ENCODE measurements around the gene SYNPO2. TPM values are rescaled to one million over a fixed set of nuclear protein-coding genes. Genes with fewer than 3 reads are reported as not detected.
"Not testable (repeated sequence)": the region's sequence is repeated elsewhere in the genome, so short reads cannot be mapped to it uniquely, and the experiment has no call there.

The SYNPO2 gene
- total and polyA plus RNA-seq, 2 donors (not counting 1 experiment from before 2014, with no cell fraction given) = 0.03 to 0.20 TPM

DNA sequence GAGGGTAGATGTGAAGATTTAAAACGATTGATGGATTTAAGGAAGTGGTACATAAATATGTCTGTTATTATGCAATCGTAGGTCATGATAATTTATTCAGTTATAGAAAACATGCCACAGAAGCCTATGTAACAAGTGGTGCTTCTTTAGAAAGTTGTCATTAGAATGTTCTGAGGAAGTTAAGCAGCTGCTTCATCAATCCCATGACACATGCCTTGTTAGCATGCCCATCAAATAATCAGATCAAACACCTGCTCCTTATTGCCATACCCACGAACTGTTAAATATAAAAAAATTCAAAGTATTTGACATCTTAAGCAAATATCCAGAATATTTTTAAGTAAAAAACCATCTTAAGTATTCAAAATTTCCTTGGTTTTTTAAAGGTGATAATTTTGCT lies 170.6 kb downstream of the SYNPO2 start:
- ATAC-seq (ENCODE audit: low read depth) (no peak), DNase-seq (no peak)
- no peaks in the 10 kb centered on the region for H3K4me1 ChIP-seq (ENCODE audit: control insufficient read depth in 2 of 2, insufficient read depth in 2 of 2, low read length in 2 of 2)
- Mint-ChIP-seq H3K4me1 (no peaks in the 10 kb centered on the region), H3K27ac (no peak overlapping the region), H3K9me3 (ENCODE audit: insufficient read depth) (no peaks in the 10 kb centered on the region), H3K4me3 (no peak overlapping the region), H3K27me3 (no peaks in the 10 kb centered on the region)
- H3K27me3 ChIP-seq (replicated peaks in 1 of 4; ENCODE audit: control extremely low read depth in 1 of 4, control insufficient read depth in 3 of 4, insufficient read depth in 4 of 4, low read length in 3 of 4) = no peaks in the 10 kb centered on the region
- no peaks in the 10 kb centered on the region for H3K36me3 ChIP-seq (replicated peaks in 1 of 2; ENCODE audit: control extremely low read depth in 1 of 2, control insufficient read depth in 1 of 2, extremely low read depth in 1 of 2, insufficient read depth in 2 of 2, low read length in 1 of 2)
- WGBS (ENCODE audit: insufficient coverage) = 33% methylated on average over 1 of the region's 3 CpGs
- H3K4me2 ChIP-seq (replicated peaks; ENCODE audit: low read depth, low read length, poor library complexity, severe bottlenecking) = no peak overlapping the region
- TF ChIP-seq, protein P1, sequence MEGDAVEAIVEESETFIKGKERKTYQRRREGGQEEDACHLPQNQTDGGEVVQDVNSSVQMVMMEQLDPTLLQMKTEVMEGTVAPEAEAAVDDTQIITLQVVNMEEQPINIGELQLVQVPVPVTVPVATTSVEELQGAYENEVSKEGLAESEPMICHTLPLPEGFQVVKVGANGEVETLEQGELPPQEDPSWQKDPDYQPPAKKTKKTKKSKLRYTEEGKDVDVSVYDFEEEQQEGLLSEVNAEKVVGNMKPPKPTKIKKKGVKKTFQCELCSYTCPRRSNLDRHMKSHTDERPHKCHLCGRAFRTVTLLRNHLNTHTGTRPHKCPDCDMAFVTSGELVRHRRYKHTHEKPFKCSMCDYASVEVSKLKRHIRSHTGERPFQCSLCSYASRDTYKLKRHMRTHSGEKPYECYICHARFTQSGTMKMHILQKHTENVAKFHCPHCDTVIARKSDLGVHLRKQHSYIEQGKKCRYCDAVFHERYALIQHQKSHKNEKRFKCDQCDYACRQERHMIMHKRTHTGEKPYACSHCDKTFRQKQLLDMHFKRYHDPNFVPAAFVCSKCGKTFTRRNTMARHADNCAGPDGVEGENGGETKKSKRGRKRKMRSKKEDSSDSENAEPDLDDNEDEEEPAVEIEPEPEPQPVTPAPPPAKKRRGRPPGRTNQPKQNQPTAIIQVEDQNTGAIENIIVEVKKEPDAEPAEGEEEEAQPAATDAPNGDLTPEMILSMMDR (IDR thresholded peaks at IDR 0.05) = no peak
- TF ChIP-seq EZH2 (IDR thresholded peaks at IDR 0.05; ENCODE audit: borderline replicate concordance, insufficient read depth, low read depth, low read length, poor library complexity, severe bottlenecking) = no peak
- no peak overlapping the region for H3K4me3 ChIP-seq (ENCODE audit: control extremely low read depth in 1 of 5, extremely low read depth in 1 of 5, insufficient read depth in 1 of 5, low read depth in 2 of 5, low read length in 4 of 5)
- intact Hi-C loops (cut with micrococcal nuclease) = no loop called here
- no peaks in the 10 kb centered on the region for H3K79me2 ChIP-seq (ENCODE audit: control insufficient read depth, insufficient read depth, low read length)
- H4K20me1 ChIP-seq (ENCODE audit: control insufficient read depth, insufficient read depth, low read length, poor library complexity, severe bottlenecking) = no peaks in the 10 kb centered on the region
- ChIA-PET POLR2A (no interaction called here), CTCF (no interaction called here)
- H3K27ac ChIP-seq (ENCODE audit: low read length in 2 of 2) = no peak overlapping the region
- H2AFZ ChIP-seq (ENCODE audit: insufficient read depth, low read depth, low read length, poor library complexity, severe bottlenecking) = no peak overlapping the region
- no peak overlapping the region for H3K9ac ChIP-seq (ENCODE audit: low read length)
- no peaks in the 10 kb centered on the region for H3K9me3 ChIP-seq (ENCODE audit: control extremely low read depth in 1 of 3, control insufficient read depth in 2 of 3, insufficient read depth in 1 of 3, low read length in 2 of 3)

- H3K27ac ChIP-seq (ENCODE audit: low read length in 2 of 2); H3K36me3 ChIP-seq (replicated peaks in 1 of 2; ENCODE audit: control extremely low read depth in 1 of 2, control insufficient read depth in 1 of 2, extremely low read depth in 1 of 2, insufficient read depth in 2 of 2, low read length in 1 of 2); H3K27ac Mint-ChIP-seq; H3K4me1 ChIP-seq (ENCODE audit: control insufficient read depth in 2 of 2, insufficient read depth in 2 of 2, low read length in 2 of 2); ATAC-seq (ENCODE audit: low read depth); H4K20me1 ChIP-seq (ENCODE audit: control insufficient read depth, insufficient read depth, low read length, poor library complexity, severe bottlenecking); H3K4me3 ChIP-seq (ENCODE audit: control extremely low read depth in 1 of 5, extremely low read depth in 1 of 5, insufficient read depth in 1 of 5, low read depth in 2 of 5, low read length in 4 of 5); H3K79me2 ChIP-seq (ENCODE audit: control insufficient read depth, insufficient read depth, low read length); H2AFZ ChIP-seq (ENCODE audit: insufficient read depth, low read depth, low read length, poor library complexity, severe bottlenecking); H3K9me3 Mint-ChIP-seq (ENCODE audit: insufficient read depth); DNase-seq; CTCF ChIA-PET; intact Hi-C loops (cut with micrococcal nuclease); H3K9ac ChIP-seq (ENCODE audit: low read length); POLR2A ChIA-PET; H3K4me3 Mint-ChIP-seq; H3K4me2 ChIP-seq (replicated peaks; ENCODE audit: low read depth, low read length, poor library complexity, severe bottlenecking); H3K4me1 Mint-ChIP-seq; H3K27me3 ChIP-seq (replicated peaks in 1 of 4; ENCODE audit: control extremely low read depth in 1 of 4, control insufficient read depth in 3 of 4, insufficient read depth in 4 of 4, low read length in 3 of 4); H3K9me3 ChIP-seq (ENCODE audit: control extremely low read depth in 1 of 3, control insufficient read depth in 2 of 3, insufficient read depth in 1 of 3, low read length in 2 of 3): not testable (repeated sequence)
- peaks cover 18% of the 10 kb centered on the region for H3K27me3 Mint-ChIP-seq
- 100% methylated on average over 3 of the region's 12 CpGs for WGBS (ENCODE audit: insufficient coverage)
Measured at GRCh38 chr4:119067125-119067524, 178.5 kb downstream of the SYNPO2 start.

DNA sequence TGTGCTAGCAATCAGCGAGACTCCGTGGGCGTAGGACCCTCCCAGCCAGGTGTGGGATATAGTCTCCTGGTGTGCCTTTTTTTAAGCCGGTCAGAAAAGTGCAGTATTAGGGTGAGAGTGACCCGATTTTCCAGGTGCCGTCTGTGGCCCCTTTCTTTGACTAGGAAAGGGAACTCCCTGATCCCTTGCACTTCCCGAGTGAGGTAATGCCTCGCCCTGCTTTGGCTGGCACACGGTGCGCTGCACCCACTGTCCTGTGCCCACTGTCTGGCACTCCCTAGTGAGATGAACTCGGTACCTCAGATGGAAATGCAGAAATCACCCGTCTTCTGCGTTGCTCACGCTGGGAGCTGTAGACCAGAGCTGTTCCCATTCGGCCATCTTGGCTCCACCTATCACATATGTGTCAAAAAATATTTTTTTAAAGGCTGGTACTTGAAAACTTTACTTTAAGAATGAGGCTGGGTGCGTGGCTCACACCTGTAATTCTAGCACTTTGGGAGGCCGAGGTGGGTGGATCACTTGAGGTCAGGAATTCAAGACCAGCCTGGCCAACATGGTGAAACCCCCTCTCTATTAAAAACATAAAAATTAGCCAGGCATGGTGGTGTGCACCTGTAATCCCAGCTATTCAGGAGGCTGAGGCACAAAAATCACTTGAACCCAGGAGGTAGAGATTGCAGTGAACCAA lies 179.2 kb downstream of the SYNPO2 start:
- H3K4me1 ChIP-seq (ENCODE audit: control insufficient read depth in 2 of 2, insufficient read depth in 2 of 2, low read length in 2 of 2); POLR2A ChIA-PET; H4K20me1 ChIP-seq (ENCODE audit: control insufficient read depth, insufficient read depth, low read length, poor library complexity, severe bottlenecking); ATAC-seq (ENCODE audit: low read depth); H3K4me3 ChIP-seq (ENCODE audit: control extremely low read depth in 1 of 5, extremely low read depth in 1 of 5, insufficient read depth in 1 of 5, low read depth in 2 of 5, low read length in 4 of 5); H2AFZ ChIP-seq (ENCODE audit: insufficient read depth, low read depth, low read length, poor library complexity, severe bottlenecking); H3K27ac ChIP-seq (ENCODE audit: low read length in 2 of 2); H3K27ac Mint-ChIP-seq; H3K9ac ChIP-seq (ENCODE audit: low read length); H3K4me2 ChIP-seq (replicated peaks; ENCODE audit: low read depth, low read length, poor library complexity, severe bottlenecking); H3K79me2 ChIP-seq (ENCODE audit: control insufficient read depth, insufficient read depth, low read length); H3K9me3 Mint-ChIP-seq (ENCODE audit: insufficient read depth); H3K4me3 Mint-ChIP-seq; DNase-seq; CTCF ChIA-PET; H3K36me3 ChIP-seq (replicated peaks in 1 of 2; ENCODE audit: control extremely low read depth in 1 of 2, control insufficient read depth in 1 of 2, extremely low read depth in 1 of 2, insufficient read depth in 2 of 2, low read length in 1 of 2); H3K4me1 Mint-ChIP-seq; intact Hi-C loops (cut with micrococcal nuclease); H3K9me3 ChIP-seq (ENCODE audit: control extremely low read depth in 1 of 3, control insufficient read depth in 2 of 3, insufficient read depth in 1 of 3, low read length in 2 of 3); H3K27me3 ChIP-seq (replicated peaks in 1 of 4; ENCODE audit: control extremely low read depth in 1 of 4, control insufficient read depth in 3 of 4, insufficient read depth in 4 of 4, low read length in 3 of 4): not testable (repeated sequence)
- peaks cover 23% of the 10 kb centered on the region for H3K27me3 Mint-ChIP-seq
- 98% methylated on average over 12 of the region's 17 CpGs for WGBS (ENCODE audit: insufficient coverage)

Measured in B cell (primary cell).